Epithelial cell of prostate (primary cell): ENCODE results near the gene TMEM63A.
"Not testable (repeated sequence)": the region's sequence is repeated elsewhere in the genome, so short reads cannot be mapped to it uniquely, and the experiment has no call there.

Experiments
- DNase-seq: peaks from one replicate; pipeline ENCODE4 v3.0.0-alpha.2; 2011; ENCODE audit warnings: low read depth, low spot score
- H3K27ac ChIP-seq: fragments of 450-650 bp; 2 replicates; pipeline ENCODE4 v1.5.1; 2017; ENCODE audit warnings: mild to moderate bottlenecking

TMEM63A gene

GRCh38 chr1:225888289-225888897 is 6.2 kb upstream of the TMEM63A start:
- no peak for DNase-seq
- no peak overlapping the region for H3K27ac ChIP-seq

- H3K27ac ChIP-seq, DNase-seq: not testable (repeated sequence)
Observed at GRCh38 chr1:225887554-225888288, 5.5 kb upstream of the TMEM63A start.

GRCh38 chr1:225887030-225887314 is 4.8 kb upstream of the TMEM63A start:
- DNase-seq: no peak

GRCh38 chr1:225886159-225887029 is 4.2 kb upstream of the TMEM63A start:
- H3K27ac ChIP-seq: no peak overlapping the region
- no peak for DNase-seq

More at GRCh38 chr1:225887030-225887314, 4.8 kb upstream of the TMEM63A start:
- H3K27ac ChIP-seq: no peak overlapping the region

- DNase-seq: no peak
- H3K27ac ChIP-seq: no peak overlapping the region
Observed at GRCh38 chr1:225885336-225885735, 3.2 kb upstream of the TMEM63A start.

- DNase-seq: no peak
- no peak overlapping the region for H3K27ac ChIP-seq
Observed at GRCh38 chr1:225883616-225884265, 1.6 kb upstream of the TMEM63A start.

- peak overlapping the region; percentile 79 for H3K27ac ChIP-seq
- no peak for DNase-seq
Observed at GRCh38 chr1:225882694-225883615, 775 bp upstream of the TMEM63A start.

GRCh38 chr1:225881081-225881958 is 860 bp downstream of the TMEM63A start:
- peak overlapping the region; percentile 79 for H3K27ac ChIP-seq
- DNase-seq: no peak

GRCh38 chr1:225880636-225881035 is 1.5 kb downstream of the TMEM63A start:
- no peak for DNase-seq
- peak overlapping the region; percentile 79 for H3K27ac ChIP-seq

- no peak for DNase-seq
- H3K27ac ChIP-seq: peak overlapping the region; percentile 79
Observed at GRCh38 chr1:225880222-225880588, 2.0 kb downstream of the TMEM63A start.

- peak overlapping the region; percentile 79 for H3K27ac ChIP-seq
- DNase-seq: no peak
Observed at GRCh38 chr1:225879521-225880221, 2.5 kb downstream of the TMEM63A start.

- DNase-seq: no peak
- no peak overlapping the region for H3K27ac ChIP-seq
Observed at GRCh38 chr1:225878282-225878681, 3.9 kb downstream of the TMEM63A start.

- H3K27ac ChIP-seq: no peak overlapping the region
- DNase-seq: no peak
Observed at GRCh38 chr1:225877580-225877979, 4.6 kb downstream of the TMEM63A start.

- no peak overlapping the region for H3K27ac ChIP-seq
- DNase-seq: no peak
Observed at GRCh38 chr1:225876900-225877510, 5.2 kb downstream of the TMEM63A start.

GRCh38 chr1:225875044-225875815 is 7.0 kb downstream of the TMEM63A start:
- DNase-seq: no peak
- peak overlapping the region; percentile 46 for H3K27ac ChIP-seq

GRCh38 chr1:225874431-225874830 is 7.7 kb downstream of the TMEM63A start:
- DNase-seq: no peak
- H3K27ac ChIP-seq: peak overlapping the region; percentile 46

GRCh38 chr1:225873281-225873850 is 8.8 kb downstream of the TMEM63A start:
- no peak overlapping the region for H3K27ac ChIP-seq
- no peak for DNase-seq
